ENCODE data around the gene IGSF21.

Gene IGSF21

GRCh38 chr1:18107369-18108298, at the start of gene IGSF21:
Gene IGSF21 (plus strand): TSS chr1:18107798. CDS start chr1:18108129, 331 bp downstream.
- no peak for DNase-seq (ENCODE audit: low spot score)

GRCh38 chr1:18058206-18058921, 49.2 kb upstream of the IGSF21 start:
- no peak for DNase-seq (ENCODE audit: low spot score)

GRCh38 chr1:18058981-18059605, 48.5 kb upstream of the IGSF21 start:
- DNase-seq (ENCODE audit: low spot score): no peak

GRCh38 chr1:18060366-18060765, 47.2 kb upstream of the IGSF21 start:
- DNase-seq (ENCODE audit: low spot score): no peak

GRCh38 chr1:18062185-18062584, 45.4 kb upstream of the IGSF21 start:
- no peak for DNase-seq (ENCODE audit: low spot score)

- DNase-seq (ENCODE audit: low spot score): no peak
Measured at GRCh38 chr1:18064534-18064933, 43.1 kb upstream of the IGSF21 start.

GRCh38 chr1:18066576-18066975, 41.0 kb upstream of the IGSF21 start:
- no peak for DNase-seq (ENCODE audit: low spot score)

- DNase-seq (ENCODE audit: low spot score): no peak
Measured at GRCh38 chr1:18069903-18070302, 37.7 kb upstream of the IGSF21 start.

GRCh38 chr1:18072066-18072465, 35.5 kb upstream of the IGSF21 start:
- no peak for DNase-seq (ENCODE audit: low spot score)

- no peak for DNase-seq (ENCODE audit: low spot score)
Measured at GRCh38 chr1:18073066-18073642, 34.4 kb upstream of the IGSF21 start.

GRCh38 chr1:18077657-18078215, 29.9 kb upstream of the IGSF21 start:
- DNase-seq (ENCODE audit: low spot score): peak; percentile 8

- DNase-seq (ENCODE audit: low spot score): no peak
Measured at GRCh38 chr1:18079941-18080735, 27.5 kb upstream of the IGSF21 start.

- no peak for DNase-seq (ENCODE audit: low spot score)
Measured at GRCh38 chr1:18085387-18086074, 22.1 kb upstream of the IGSF21 start.

- no peak for DNase-seq (ENCODE audit: low spot score)
Measured at GRCh38 chr1:18088077-18088594, 19.5 kb upstream of the IGSF21 start.

GRCh38 chr1:18089488-18089887, 18.1 kb upstream of the IGSF21 start:
- no peak for DNase-seq (ENCODE audit: low spot score)

- DNase-seq (ENCODE audit: low spot score): no peak
Measured at GRCh38 chr1:18090636-18091035, 17.0 kb upstream of the IGSF21 start.

- DNase-seq (ENCODE audit: low spot score): no peak
Measured at GRCh38 chr1:18091660-18092446, 15.7 kb upstream of the IGSF21 start.

- DNase-seq (ENCODE audit: low spot score): no peak
Measured at GRCh38 chr1:18093193-18093592, 14.4 kb upstream of the IGSF21 start.

- no peak for DNase-seq (ENCODE audit: low spot score)
Measured at GRCh38 chr1:18093646-18094045, 14.0 kb upstream of the IGSF21 start.

- DNase-seq (ENCODE audit: low spot score): no peak
Measured at GRCh38 chr1:18094096-18094495, 13.5 kb upstream of the IGSF21 start.

All from SW480 (cell line).